KOPT-K1 (cell line): ENCODE data around the gene S100A8.
"Not testable (repeated sequence)": the region's sequence is repeated elsewhere in the genome, so short reads cannot be mapped to it uniquely, and the experiment has no call there.

ENCODE experiments used
- H3K27ac ChIP-seq: fragments of 200-600 bp; sonication (generic); 2 replicates; pipeline ENCODE4 v1.5.1; 2016; ENCODE audit warnings: antibody characterized with exemption, mild to moderate bottlenecking, low read depth, low read length; ENCODE audit not compliant: poor library complexity, severe bottlenecking
- H3K36me3 ChIP-seq: fragments of 200-600 bp; sonication (generic); 2 replicates; pipeline ENCODE4 v1.5.1; 2017; ENCODE audit warnings: antibody characterized with exemption, mild to moderate bottlenecking, low read length, moderate library complexity; ENCODE audit not compliant: insufficient read depth
- H3K9me3 ChIP-seq: fragments of 200-600 bp; sonication (generic); 2 replicates; pipeline ENCODE4 v1.5.1; 2017; ENCODE audit warnings: antibody characterized with exemption, low read length, mild to moderate bottlenecking; ENCODE audit not compliant: insufficient read depth, poor library complexity, severe bottlenecking

Gene S100A8

DNA sequence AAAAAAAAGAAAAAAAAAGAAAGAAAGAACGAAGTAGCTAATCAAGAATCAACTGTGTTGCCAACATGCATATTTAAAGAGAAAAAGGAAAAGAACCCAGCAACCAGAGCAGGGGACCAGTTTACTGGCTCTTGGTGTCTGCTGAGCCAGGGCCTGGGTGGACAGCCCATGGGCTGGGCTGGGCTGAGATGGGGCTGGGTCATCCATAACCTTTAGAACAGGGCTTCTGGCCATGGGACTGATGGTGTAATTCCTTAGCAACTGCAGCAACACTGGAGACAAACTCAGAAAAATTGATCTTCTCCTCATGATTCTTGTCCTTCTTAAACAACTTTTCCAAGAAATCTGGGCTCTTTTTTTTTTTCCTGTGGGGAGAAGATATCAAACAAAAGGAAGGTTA lies 35.9 kb upstream of the S100A8 start:
- Histone ChIP-seq H3K9me3 (no peaks in the 10 kb centered on the region), H3K36me3 (no peaks in the 10 kb centered on the region), H3K27ac (no peak overlapping the region)

GRCh38 chr1:153422450-153423068 lies 31.7 kb upstream of the S100A8 start:
- Histone ChIP-seq H3K9me3 (no peaks in the 10 kb centered on the region), H3K27ac (no peak overlapping the region), H3K36me3 (no peaks in the 10 kb centered on the region)

GRCh38 chr1:153420306-153420705 lies 29.4 kb upstream of the S100A8 start:
- no peaks in the 10 kb centered on the region for H3K9me3 ChIP-seq
- H3K27ac ChIP-seq: no peak overlapping the region

DNA sequence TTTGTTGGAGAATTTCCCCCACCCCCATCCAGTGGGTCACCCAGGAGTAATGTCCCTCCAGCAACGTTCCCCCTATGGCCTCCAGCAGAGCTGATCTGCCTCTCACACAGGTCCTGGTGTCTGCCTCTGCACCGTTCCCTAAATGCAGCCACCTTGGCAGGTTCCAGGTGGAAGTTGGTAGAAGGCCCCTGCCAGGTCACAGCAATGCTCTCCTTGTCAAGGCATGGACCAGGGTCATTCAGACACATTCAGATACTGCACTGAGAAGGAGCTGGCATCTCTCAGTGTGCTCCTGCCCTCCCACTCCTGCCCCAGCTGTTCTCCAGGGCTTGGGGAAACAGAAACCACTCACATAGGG lies 28.5 kb upstream of the S100A8 start:
- H3K9me3 ChIP-seq, H3K27ac ChIP-seq, H3K36me3 ChIP-seq: not testable (repeated sequence)

More at GRCh38 chr1:153420306-153420705, 29.4 kb upstream of the S100A8 start:
- no peaks in the 10 kb centered on the region for H3K36me3 ChIP-seq

DNA sequence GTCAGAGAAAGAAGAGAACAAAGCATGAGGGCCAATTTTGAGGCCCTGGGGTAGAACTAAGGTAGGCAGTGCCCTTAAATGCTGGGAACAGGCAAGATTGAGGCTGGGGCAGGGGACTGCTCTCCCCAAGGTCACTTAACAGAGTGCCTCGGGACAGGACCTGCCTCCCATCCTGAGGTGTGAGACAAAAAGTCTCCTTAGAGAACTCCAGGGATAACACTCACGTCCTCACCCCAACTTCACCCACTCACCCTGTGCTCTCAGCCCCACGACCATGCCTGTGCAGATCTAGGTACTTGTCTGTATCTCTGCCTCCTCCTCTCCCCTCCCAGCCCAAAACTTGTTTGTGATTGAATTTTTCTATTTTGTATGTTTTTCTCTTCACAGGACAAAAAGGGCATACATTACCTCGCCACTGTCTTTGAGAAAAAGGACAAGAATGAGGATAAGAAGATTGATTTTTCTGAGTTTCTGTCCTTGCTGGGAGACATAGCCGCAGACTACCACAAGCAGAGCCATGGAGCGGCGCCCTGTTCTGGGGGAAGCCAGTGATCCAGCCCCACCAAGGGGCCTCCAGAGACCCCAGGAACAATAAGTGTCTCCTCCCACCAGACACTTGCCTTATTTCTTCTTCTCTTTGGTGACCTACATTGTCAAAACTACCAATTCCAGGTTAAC lies 28.0 kb upstream of the S100A8 start:
- not testable (repeated sequence) for H3K36me3 ChIP-seq, H3K9me3 ChIP-seq, H3K27ac ChIP-seq

DNA sequence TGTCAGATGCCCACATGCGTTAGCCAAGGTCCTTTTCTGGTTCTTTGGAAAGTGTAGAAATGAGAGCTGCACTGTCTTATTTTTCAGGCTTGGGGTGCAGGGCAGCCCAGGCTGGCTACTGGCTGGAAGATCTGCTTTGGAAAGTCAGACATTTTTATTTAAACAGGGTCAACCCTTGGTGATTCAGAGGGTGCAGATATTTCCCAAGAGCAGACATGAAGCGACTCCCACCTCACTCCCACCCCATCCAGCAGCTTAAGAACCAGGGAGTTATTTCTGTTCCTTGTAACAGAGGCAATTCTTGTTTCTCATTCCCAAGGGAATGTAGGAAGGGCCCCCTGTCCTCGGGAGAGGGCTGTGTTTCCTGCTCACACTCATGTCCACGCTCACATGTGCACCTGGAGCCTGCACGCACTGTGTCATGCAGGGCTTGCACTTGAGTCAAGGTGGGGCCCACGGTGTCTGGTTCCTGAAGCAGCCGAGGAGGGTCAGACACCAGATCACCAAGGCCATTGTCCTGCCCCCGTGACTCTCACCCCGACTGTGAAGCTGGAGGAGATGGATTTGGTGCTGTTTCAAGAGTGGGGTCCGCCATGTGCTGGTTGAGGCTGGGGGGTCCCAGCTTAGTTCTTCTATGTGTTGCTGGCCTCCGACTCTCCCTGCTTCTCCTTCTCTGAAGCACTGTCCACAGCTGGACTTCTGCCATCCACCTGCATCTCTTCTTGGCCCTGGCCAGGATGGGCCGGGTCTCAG lies 26.4 kb upstream of the S100A8 start:
- Histone ChIP-seq H3K27ac (no peak overlapping the region), H3K9me3 (no peaks in the 10 kb centered on the region), H3K36me3 (no peaks in the 10 kb centered on the region)

- H3K9me3 ChIP-seq: no peaks in the 10 kb centered on the region
- no peaks in the 10 kb centered on the region for H3K36me3 ChIP-seq
- no peak within 1 kb of the TSS for H3K27ac ChIP-seq
Measured at GRCh38 chr1:153415850-153416570, 25.1 kb upstream of the S100A8 start, which contains the start of gene S100A7A. TSS of gene S100A7A (plus strand) at chr1:153416520. CDS start at chr1:153418083, 1,563 bp downstream.

DNA sequence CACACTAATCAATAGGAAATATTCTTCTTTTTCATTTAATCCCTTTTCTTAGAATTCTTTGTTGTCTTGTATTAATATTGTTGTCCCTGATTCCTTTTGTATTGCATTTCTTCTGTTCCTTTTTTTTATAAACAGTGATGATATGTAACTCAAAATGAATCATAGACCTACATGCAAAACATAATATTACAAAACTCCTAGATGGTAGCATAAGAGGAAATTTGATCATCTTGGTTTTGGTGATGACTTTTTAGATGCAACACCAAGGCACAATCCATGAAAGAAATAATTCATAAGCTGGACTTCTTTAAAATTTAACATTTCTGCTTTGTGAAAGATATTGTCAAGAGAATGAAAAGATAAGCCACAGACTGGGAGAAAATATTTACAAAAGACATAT lies 23.1 kb upstream of the S100A8 start:
- not testable (repeated sequence) for H3K36me3 ChIP-seq, H3K27ac ChIP-seq, H3K9me3 ChIP-seq

- H3K9me3 ChIP-seq, H3K36me3 ChIP-seq, H3K27ac ChIP-seq: not testable (repeated sequence)
Measured at GRCh38 chr1:153407274-153407673, 16.4 kb upstream of the S100A8 start.

GRCh38 chr1:153405825-153406599 lies 15.1 kb upstream of the S100A8 start:
- H3K9me3 ChIP-seq, H3K27ac ChIP-seq: not testable (repeated sequence)

DNA sequence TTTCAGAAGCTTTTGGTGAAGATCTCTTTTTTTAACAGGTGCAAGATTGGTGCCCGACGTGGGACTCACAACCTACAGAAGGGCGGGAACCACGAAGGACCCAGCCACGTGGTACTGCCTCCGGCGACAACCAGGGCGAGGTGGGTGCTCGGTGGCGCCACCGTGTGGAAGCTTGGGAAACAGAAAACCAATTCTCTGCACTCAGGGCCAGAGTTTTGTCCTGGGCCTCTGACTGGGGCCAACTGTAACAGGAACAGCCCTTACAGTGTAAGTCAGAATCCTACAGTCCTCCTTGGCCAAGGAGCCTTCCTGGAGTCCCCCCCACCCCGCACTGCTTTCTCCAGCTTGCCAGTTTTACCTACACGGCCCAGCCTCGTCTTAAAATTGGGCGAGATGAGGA lies 13.9 kb upstream of the S100A8 start:
- Histone ChIP-seq H3K27ac (no peak overlapping the region), H3K36me3 (no peaks in the 10 kb centered on the region), H3K9me3 (no peaks in the 10 kb centered on the region)

More at GRCh38 chr1:153405825-153406599, 15.1 kb upstream of the S100A8 start:
- not testable (repeated sequence) for H3K36me3 ChIP-seq

GRCh38 chr1:153404086-153404635 lies 13.3 kb upstream of the S100A8 start:
- no peak overlapping the region for H3K27ac ChIP-seq
- H3K36me3 ChIP-seq: no peaks in the 10 kb centered on the region
- no peaks in the 10 kb centered on the region for H3K9me3 ChIP-seq

DNA sequence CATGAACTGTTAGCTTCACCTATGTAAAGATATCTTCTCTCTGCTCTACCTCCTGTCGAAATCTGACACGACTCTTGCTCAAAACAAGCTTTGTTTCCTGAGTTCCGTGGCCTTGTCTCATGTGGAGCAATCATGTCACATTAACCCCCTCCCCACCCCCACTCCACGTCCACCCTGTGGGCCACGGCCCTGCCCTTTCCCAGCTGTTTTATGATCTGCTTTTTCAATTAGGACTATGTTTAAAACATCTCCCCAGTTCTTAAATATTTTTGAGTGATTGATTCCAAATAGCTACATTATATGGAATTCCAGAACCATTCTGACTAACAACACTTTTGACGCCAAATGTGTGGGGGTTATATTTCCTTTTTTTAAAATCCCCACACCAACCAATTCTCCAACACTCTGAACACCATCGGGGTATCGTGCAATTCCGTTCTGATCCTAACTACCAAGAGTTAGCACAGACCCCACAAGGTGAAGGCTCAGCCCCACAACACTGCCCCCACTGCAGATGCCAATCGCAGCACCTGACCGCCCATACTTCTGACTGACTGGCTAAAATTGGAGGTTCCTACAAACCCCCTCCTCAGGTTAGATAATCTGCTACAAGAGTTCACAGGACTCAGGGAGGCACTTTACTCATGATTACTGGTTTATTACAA lies 12.7 kb upstream of the S100A8 start:
- Histone ChIP-seq H3K27ac (no peak overlapping the region), H3K9me3 (no peaks in the 10 kb centered on the region)

DNA sequence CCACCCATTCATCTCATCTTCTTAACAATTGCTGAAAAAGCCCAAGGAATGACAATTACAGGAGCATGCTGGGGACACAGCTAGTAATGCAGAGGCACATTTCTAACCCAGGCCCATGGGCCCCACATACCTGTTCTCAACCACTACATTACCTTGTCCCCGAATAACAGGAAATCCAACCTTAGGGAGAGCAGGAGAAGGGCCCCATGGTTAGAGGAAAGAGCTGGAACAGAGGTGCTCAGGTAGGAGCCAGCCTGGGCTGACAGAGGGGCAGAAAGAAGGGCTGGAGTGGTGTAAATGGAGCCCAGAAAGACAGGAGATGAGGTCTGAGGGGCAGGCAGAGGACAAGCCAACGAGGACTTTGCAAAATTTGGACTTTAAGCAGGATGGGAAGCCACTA lies 11.4 kb upstream of the S100A8 start:
- no peaks in the 10 kb centered on the region for H3K9me3 ChIP-seq
- no peak overlapping the region for H3K27ac ChIP-seq
- no peaks in the 10 kb centered on the region for H3K36me3 ChIP-seq

More for the DNA sequence above, 12.7 kb upstream of the S100A8 start:
- H3K36me3 ChIP-seq: no peaks in the 10 kb centered on the region
